ENCODE measurements around the gene PPFIA2. TPM values are rescaled to one million over a fixed set of nuclear protein-coding genes. Genes with fewer than 3 reads are reported as not detected.

Gene PPFIA2
- total RNA-seq, 1 experiment from 2014 or later, result not detected

GRCh38 chr12:81381951-81382350 is 377.2 kb downstream of the PPFIA2 start:
- Histone ChIP-seq H3K36me3 (ENCODE audit: control insufficient read depth, insufficient read depth, low read length) (no peaks in the 10 kb centered on the region), H3K9me3 (ENCODE audit: control insufficient read depth, insufficient read depth, low read depth, low read length) (no peaks in the 10 kb centered on the region), H3K4me3 (ENCODE audit: low read depth in 2 of 2, low read length in 2 of 2) (no peak overlapping the region), H3K27ac (ENCODE audit: low read length) (no peak overlapping the region), H3K27me3 (ENCODE audit: control insufficient read depth, insufficient read depth, low read length) (no peaks in the 10 kb centered on the region), H3K4me1 (ENCODE audit: control insufficient read depth, insufficient read depth, low read length) (no peaks in the 10 kb centered on the region)
- ChIA-PET POLR2A (no interaction called here), CTCF (no interaction called here)
- BruUV-seq (replicated peaks), result no TSS peak
- intact Hi-C loops (cut with micrococcal nuclease; ENCODE audit: unreplicated experiment), result no loop called here
- in situ Hi-C loops (cut with HindIII; ENCODE audit: low pct_unique_long_range_greater_than_20kb, low sequenced_read_pairs), result no loop called here
- ATAC-seq (no peak), DNase-seq (ENCODE audit: low read depth, low spot score) (no peak)
- TF ChIP-seq REST (IDR thresholded peaks at IDR 0.05; ENCODE audit: insufficient read depth in 1 of 2, low read depth in 2 of 2, low read length in 1 of 2) (no peak), SIN3A (IDR thresholded peaks at IDR 0.05; ENCODE audit: borderline replicate concordance, insufficient read depth, low read depth, low read length) (no peak), TCF7L2 (IDR thresholded peaks at IDR 0.05; ENCODE audit: low read depth, low read length) (no peak), POLR2AphosphoS5 (IDR thresholded peaks at IDR 0.05; ENCODE audit: low read depth, low read length) (no peak), CTCF (IDR thresholded peaks at IDR 0.05) (no peak)

DNA sequence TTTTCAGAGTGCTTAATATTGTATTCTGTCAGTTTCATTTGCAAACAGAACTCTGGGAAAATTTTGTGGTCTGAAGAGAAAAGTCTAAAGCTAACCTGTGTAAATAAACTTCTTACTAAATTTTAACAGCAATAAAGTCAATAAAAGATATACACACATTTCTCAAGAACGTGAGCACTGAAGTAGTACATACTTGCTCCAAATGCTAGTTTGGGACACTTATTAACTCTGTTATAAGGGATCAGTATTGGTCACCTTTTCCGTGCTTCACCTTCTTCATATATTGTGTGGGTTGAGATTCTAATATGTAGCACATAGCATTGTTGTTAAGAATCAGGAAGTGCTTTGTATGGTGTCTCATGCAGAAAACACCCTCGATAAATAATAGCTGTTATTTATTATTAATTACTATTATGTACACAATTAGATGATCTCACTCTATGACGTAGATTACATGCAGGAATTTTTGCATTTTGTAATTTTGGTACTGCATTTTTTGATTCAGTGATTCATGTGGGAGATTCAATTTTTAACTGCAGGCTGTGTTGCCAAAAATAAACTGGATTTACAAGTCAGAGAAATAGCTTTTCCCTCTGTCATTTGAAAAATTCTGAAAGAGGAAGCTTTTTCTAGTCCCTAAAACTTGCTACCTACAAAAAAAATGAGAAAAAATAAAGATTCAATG is 380.4 kb downstream of the PPFIA2 start:
- ChIA-PET CTCF (no interaction called here), POLR2A (no interaction called here)
- TF ChIP-seq TCF7L2 (IDR thresholded peaks at IDR 0.05; ENCODE audit: low read depth, low read length) (no peak), CTCF (IDR thresholded peaks at IDR 0.05) (no peak), REST (IDR thresholded peaks at IDR 0.05; ENCODE audit: insufficient read depth in 1 of 2, low read depth in 2 of 2, low read length in 1 of 2) (no peak), POLR2AphosphoS5 (IDR thresholded peaks at IDR 0.05; ENCODE audit: low read depth, low read length) (no peak), SIN3A (IDR thresholded peaks at IDR 0.05; ENCODE audit: borderline replicate concordance, insufficient read depth, low read depth, low read length) (no peak)
- in situ Hi-C loops (cut with HindIII; ENCODE audit: low pct_unique_long_range_greater_than_20kb, low sequenced_read_pairs), result no loop called here
- DNase-seq (ENCODE audit: low read depth, low spot score), result no peak
- H3K27ac ChIP-seq (ENCODE audit: low read length), result no peak overlapping the region
- no peak for ATAC-seq
- no peaks in the 10 kb centered on the region for H3K27me3 ChIP-seq (ENCODE audit: control insufficient read depth, insufficient read depth, low read length)
- no peaks in the 10 kb centered on the region for H3K4me1 ChIP-seq (ENCODE audit: control insufficient read depth, insufficient read depth, low read length)
- BruUV-seq (replicated peaks), result no TSS peak
- no peaks in the 10 kb centered on the region for H3K36me3 ChIP-seq (ENCODE audit: control insufficient read depth, insufficient read depth, low read length)
- H3K9me3 ChIP-seq (ENCODE audit: control insufficient read depth, insufficient read depth, low read depth, low read length), result no peaks in the 10 kb centered on the region
- intact Hi-C loops (cut with micrococcal nuclease; ENCODE audit: unreplicated experiment), result no loop called here
- H3K4me3 ChIP-seq (ENCODE audit: low read depth in 2 of 2, low read length in 2 of 2), result no peak overlapping the region

Measured in Panc1 (cell line).